CD4-positive, alpha-beta T cell treated with Interleukin-15 for 1 hour (primary cell): ENCODE data around the gene FADS6.
A peak's percentile ranks its signal among the peaks of the same experiment; 100 is the strongest.

Experiments used
- DNase-seq: peaks from one replicate; pipeline ENCODE4 v3.0.0-alpha.2; 2020

The FADS6 gene

DNA sequence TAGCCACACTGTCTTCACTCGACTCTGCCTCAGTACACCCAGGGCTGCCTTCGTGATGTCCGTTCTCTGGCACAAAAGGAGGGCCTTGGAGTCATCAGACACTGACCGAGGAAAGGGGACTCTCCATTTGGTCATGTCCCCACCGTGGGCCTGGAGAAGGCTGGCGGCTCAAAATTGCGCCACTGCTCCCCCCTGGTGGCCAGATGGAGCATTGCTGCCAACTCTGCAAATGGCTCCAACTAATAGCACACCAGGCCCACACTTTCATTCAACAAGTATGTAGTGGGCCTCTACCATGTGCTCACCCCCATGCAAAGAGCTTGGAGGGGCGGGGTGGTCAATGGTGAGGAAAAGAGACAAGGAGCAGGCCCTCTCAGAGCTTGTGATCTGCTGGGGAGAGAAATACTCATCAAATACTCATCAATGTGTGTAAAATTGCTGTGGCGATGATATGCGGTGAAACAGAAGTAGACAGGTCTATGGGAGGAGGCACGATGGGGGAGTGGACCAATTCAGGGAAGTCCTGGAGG is 28.5 kb downstream of the FADS6 start:
- DNase-seq, result peak; percentile 69

DNA sequence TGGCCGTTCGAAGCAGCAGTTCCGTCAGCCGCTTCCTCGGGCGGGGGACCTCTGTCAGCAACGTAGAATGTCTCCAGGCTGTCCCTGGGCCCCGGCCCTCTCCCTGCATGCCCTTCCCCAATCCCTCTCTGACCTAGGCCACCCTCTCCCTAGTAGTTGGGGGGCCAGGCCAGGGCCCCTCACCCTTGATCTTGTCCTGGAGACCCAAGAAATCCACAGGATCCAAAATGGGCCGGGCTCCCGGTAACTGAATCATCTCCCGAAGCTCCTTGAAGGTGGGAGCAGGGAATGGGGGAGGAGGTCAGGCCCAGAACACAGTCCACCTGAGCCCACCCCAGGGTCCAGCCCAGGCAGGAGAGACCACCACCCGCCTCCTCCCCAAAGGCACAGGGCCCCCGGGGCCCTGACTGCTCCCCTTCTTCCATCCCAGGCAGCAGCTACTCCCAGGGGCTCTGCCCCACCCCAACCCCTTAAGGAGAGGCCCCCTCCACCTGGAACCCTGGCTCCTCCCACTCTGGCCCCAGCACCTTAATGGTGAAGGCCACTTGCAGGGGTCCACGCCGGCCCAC is 29.1 kb downstream of the FADS6 start:
- no peak for DNase-seq

DNA sequence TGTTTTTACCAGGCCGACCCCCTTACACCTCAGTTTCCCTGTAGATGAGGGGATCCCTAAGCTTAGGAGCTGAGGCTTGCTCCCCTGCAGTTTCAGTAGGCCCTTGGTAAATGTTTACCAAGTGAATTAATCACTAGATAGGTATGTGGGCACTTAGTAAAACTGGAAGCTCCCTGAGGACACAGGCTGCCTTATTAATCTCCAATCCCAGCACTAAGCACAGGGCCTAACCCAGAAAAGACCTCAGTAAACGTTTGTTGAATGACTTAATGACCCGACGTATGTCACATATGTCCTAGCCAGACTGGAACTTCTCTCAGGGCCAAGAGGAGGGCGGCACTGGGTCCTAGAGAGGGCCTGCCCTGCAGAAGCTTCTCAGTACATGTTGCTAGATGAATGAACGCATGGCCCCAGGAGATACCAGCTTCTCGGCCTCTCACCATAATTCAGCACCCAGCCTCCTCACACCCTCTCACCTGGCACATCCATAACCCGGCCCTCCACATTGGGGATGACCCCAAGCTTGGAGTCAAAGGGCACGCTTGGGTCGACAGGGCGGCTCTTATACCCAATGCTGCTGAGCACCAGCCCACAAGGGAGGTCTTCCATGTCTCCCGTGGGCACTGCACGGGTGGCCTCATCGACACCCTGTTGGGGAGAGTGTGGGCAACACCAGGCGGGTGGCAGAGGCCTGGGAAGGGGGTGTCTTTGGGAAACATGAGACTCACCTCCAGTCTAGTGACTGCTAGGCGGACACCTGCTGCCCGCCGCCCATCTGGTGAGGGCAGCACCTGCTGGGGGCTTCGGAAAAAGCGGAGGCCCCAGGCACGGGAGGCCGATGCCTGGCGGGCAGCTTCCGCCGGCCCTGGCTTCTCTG is 29.8 kb downstream of the FADS6 start:
- no peak for DNase-seq

DNA sequence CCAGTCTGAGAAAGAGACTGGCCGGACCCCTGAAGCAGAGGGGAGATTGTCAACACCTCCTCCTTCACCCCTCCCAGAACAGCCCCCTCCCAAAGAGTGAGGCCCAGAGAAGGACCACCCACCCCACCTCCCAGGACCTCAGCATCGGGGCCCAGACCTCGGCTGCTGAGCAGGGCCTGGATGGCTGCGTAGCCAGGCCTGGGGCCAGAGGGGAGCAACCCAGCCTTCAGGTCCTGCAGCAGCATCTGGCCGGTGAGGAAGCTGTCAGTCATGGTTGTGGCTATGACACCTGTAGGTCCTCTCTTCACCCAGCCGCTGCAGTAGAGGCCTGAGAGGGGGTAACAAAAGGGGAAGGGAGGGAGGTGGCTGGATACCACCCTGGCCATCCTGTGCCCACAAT is 30.5 kb downstream of the FADS6 start:
- no peak for DNase-seq

DNA sequence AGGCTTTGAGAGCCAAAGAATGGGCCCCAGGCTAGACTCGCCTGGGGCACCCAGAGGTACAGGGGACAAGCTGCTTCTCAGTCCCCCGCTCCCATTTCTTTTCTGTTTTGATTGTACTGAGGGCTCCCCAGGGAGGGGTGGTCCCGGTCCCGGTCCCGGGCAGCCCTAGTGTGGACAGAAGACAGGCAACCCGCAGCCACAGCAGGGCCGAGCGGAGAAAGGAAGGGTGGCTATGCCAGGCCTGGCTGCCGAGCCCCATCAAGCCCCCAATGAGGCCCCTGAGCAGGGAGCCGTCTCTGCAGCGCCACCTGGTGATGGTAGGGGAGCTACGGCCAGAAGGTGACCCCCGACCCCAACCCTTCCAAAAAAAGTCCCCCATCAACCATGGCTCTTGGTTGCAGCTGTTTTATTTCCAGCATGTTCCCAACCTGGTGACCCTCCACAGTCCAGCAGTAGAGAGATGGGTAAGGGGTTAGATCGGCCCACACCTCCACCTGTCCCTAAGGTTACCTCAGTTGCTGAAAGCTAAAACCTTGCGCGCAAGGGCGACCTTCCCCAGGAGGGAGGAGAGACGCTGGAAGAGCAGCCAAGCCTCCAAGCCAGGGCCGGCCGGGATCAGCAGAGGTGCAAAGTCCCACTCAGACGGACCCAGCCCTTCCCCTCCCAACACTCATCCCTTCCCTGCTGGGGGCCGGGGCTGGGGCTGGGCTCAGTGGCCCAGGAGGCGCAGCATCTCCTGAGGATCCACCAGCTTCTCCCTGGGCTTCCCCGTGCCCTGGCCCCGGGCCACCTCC is 31.1 kb downstream of the FADS6 start:
- peak; percentile 74 for DNase-seq

DNA sequence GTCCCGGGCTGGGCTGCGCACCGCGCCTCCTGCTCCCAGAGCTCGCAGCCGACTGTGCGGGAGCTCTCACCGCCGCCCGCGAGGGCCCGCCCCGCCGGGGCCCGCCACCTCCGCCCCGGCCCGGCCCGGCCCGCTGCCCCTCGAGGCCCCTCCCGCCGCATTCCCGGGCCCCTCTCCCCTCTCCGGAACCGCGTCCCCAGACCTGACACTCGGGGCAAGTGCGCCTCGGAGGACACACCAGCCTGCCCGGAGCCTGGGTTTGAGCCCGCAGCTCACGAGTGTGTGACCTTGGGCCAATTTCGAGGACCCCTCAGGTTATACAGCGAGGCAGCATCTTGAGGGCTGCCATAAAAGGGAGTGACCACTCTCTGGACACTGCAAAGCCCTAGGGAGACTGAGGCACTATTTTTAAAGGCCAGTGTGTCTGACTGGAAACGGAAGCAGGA is 31.7 kb downstream of the FADS6 start:
- DNase-seq, result no peak

DNA sequence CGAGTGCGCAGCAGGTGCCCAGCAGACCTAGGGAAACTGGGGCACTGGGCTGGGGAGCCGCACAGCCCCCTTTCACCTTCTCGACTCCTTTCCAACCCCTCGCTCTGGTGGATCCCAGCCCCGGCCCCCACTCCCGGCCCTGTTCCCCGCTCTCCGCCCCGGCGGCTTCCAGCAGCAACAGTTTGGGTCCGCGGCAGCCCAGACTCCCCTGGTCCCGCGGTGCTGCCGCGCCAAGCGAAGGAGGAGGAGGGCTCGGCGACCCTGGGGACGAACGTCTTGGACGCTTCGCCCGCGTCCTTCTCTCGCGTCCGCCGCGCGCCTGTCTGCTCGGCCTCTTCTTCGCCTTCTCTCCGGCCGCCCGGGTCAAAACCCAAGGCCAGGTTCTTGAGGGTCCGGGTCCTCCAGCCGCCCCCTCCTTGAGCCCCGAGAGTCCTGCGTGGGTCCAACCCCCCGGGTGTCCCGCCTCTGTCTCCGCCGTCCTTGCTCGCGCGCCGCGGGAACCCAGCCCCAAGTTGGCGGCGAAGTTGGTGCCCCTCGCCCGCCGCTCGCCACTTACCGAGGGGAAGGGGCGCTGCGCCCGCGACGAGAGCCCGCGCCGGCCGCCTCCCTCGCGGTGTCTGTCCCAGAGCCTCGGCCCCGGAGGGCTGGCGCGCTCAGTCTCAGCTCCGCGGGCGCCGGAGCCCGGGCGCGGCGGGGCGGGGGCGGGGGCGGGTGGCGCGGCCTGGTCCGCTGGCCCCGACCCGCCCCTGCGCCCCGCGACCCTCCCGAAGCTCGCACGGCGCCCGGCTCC is 32.4 kb downstream of the FADS6 start:
- no peak for DNase-seq

DNA sequence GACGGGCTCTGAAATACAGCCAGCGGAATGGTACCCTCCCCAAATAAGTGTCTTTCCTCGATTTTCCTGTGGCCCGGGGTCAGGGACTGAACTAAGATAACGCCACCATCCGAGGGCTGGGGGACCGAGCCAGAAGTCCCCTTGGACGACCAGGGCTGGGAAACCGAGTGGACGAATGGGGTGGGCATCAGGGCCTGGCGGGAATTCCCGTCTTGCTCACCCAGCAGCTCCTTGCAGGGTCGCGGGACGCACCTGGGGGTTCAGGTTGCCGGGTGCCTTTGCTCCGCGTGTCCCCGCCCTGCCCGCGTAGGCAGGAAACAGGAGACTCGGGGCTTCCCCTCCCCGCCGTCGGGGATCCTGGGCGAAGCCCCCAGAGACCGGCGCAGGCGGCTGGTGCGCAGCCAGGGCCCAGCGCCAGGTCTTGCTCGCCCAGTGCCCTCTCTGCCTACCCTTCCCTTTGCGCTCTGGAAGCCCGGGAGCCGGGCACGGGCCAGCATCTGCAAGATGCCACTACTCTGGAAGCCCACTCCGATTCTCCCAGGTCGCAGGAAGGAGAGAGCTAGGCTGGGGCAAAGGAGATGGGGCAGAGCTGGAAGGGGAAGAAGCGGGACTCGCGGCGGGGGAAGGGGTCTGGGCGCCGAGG is 33.1 kb downstream of the FADS6 start:
- DNase-seq, result no peak

DNA sequence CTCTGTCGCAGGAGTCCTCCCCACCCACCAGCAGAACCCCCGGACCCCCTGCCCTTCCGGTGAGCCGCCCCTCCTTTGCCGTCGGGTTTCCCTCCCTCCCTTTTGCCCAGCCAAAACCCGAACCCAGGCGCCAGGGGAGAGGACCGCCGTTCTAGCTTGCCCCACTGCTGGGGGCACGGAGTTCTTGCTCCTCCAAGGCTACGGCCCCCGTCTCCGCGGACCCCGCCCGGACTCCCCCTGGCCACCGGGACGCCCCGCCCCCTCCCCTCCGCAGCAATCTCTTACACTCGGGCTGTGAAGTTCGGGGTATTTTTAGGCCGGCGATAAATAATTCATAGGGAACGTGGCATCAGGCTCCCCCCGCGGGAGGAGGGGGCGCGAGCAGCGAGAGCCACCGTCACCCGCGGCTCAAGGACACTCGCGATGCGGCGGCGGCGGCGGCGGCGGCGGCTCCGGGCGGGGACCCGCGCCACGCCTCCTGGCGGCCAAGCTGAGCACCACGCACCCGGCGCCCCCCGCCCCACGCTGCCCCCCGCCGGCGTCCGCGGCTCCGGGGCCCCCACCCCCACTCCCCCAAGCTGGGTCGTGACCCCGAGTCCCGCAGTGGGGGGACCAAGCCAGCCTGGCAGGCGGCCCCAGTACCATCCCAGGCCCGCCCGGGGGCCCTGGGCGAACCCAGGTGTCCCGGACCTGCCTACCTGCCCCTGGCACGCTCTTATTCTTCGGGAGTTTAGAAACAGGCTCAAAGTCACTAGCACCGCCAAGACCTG is 33.8 kb downstream of the FADS6 start, which contains the start of gene GRIN2C:
Gene GRIN2C, minus strand, starts transcription at position 427 of the 770 bp plus-strand sequence. CDS start 4,793 bp downstream, outside the sequence.
- no peak for DNase-seq

DNA sequence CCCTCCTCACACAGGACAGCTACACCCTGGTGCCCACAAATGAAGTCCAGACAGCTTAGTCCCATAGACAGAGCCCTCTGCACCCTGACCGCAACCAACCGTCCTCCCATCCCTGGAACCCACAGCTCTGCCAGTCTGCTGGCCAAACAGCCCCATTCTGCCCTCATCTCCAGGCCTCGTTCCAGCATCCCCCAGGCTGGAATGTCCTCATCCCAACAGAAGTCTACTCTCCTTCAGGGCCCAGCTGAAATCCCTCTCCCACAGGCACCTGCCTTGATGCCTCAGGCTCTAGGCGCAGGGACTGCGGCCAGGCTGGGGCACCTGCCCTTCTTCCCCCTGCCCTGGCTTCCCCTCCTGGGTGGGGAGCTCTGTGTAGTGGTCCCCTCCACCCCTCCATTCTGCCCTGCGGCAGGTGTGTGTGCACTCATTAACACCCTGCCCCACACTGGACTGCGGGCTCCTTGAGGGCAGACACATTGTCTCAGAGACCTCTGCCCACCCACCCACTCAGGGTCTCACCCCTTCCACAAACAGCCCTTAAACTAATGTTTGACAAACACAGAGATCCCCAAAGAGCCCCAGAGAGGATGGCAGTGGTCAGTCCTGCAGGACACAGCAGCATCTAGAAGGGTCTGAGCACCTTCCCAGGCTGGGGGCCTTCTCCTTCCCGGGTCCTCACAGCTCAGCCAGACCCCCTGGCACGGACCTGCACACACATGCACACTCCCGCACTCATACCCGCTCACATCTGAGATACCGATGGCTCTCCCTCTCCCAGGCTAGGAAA is 34.6 kb downstream of the FADS6 start:
- no peak for DNase-seq

DNA sequence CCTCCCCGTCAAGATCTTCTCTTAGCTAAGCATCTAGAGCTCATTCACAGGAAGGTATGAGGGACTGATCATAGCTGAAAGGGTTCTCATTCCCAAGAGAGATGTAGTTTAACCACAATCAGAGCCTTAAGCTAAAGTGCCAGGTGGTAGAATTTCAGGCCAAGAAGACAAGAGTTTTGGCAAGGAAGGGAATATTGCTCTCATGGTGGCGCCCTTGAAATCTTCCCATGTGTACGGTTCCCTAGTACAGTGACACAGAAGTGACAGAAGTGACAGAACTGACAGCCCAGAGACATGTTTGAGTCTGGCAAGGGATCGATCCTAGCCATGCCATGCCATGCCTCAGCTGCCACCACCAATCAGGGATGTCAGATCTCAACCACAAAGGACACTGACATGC is 36.2 kb downstream of the FADS6 start:
- no peak for DNase-seq

DNA sequence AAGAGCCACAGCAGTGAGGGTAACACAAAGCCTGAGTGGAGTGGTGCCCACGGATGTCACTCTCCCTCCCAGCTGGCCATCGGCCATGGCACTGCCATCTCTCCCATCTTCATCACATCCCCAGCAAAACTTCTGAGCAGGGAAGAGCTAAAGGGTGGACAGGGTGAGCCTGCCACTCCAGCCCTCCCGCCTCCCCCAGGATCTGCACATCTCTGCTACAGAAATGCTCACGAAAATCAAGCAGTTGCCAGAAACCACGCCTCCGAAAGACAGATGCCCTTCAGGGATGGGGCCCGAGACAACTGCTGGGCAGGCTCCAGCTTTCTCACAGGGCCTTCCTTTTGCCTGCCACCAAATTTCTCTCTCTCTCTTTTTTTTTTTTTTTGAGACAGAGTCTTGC is 37.3 kb downstream of the FADS6 start:
- no peak for DNase-seq

DNA sequence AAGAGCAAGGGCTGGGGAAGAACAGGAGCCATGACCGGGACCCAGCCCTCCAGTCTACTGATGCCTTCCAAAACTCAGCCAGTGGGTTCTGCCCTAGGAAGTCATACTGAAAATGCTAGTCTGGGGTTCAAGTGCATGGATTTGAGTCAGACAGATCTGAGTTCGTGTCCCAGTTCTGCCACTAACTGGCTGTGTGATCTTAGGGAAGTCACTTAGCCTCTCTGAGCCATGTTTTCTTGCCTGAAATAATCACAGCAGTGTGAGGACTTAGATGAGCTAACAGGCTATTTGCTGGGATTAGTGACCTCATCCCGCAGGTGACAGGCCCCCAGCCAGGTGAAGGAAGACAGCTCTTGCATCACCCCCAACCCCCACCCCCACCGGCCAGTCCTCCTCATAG is 38.1 kb downstream of the FADS6 start:
- DNase-seq, result no peak

DNA sequence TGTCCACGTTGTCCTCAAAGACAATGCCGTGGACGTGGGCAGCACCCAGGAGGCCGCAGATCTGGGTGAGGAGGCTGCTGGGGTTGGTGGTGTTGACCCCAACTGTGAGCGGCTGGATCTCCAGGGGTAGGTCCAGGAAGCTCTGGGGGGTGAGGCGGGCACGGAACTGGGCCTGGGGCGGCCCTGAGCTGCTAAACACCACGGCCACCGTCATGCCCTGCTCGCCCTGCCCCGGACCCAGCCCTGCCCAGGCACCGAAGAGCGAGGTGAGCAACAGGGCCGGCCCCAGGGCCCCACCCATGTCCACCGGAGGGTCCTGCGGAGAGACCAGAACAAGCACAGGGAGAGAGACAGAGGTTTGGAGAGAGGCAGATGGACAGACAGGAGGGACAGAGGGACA is 38.6 kb downstream of the FADS6 start:
- DNase-seq, result no peak

DNA sequence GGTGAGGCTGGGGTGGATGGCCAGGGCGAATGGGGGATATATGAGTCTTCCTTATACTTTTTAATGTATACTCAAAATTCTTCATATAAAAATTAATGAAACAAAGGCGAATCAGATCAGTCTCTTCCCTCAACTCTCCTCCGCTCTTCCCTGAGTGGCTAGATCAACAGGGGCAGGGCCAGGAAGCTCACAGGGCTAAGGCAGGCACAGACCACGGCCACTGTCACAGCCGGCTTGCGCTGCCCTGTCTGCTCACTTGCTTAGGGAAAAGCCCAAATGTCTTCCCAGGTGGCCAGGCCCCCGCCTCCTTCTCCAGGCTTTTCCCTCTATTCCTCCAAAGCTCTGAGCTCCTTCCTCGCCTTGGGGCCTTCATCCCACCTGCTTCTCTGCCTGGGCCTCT is 39.8 kb downstream of the FADS6 start:
- DNase-seq, result no peak

DNA sequence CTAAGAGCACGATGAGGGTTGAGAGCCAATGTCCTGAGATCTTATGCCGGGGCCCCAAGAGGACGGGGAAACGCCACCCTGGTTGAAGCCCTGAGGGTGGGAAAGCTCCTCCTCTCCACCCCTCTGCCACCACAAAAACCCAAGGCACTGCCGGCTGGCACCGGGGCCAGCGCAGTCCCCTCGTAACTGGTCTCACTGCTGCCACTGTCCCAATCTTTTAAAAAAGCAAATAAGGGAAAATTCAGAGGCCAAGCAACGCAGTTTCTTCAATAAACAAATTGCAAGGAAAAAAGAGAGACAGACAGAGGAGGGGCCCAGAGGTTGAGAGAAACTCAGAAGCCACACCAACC is 40.4 kb downstream of the FADS6 start:
- DNase-seq, result no peak

DNA sequence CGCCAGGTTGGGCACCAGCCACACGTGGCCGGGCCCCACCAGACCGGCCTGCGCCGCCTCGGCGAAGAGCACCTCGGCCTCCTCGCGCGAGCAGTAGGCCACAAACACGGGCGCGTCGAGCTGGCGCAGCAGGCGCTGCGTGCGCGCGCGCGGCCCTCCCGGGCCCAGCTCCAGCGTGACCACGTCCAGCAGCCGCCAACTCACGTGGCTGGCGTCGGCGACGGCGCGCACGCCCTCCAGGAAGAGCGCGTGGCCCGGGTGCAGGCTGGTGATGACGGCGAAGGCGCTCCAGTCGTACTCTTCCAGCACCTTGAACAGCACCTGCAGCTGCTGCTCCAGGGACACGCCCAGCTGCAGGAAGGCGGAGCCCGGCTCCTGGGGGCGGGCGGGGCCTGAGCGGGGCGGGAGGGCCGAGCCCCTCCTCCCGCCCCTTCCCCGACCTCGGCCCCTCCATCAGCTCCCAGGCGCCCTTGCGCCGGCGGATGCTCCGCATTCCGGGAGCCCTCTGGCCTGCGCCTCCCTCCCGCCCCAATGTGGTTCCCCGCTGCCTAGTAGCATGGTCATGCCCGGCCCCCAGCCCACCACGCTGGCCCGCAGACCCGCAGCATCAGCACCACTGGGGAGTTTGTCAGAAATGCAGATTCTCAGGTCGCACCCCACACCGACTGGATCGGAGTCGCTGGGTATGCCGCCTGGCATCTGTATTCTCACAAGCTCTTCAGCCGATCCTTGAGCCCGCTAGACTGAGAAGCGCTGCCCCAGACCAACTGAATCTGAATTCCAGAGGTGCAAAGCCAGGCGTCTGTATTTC is 41.0 kb downstream of the FADS6 start:
- DNase-seq, result peak; percentile 68

DNA sequence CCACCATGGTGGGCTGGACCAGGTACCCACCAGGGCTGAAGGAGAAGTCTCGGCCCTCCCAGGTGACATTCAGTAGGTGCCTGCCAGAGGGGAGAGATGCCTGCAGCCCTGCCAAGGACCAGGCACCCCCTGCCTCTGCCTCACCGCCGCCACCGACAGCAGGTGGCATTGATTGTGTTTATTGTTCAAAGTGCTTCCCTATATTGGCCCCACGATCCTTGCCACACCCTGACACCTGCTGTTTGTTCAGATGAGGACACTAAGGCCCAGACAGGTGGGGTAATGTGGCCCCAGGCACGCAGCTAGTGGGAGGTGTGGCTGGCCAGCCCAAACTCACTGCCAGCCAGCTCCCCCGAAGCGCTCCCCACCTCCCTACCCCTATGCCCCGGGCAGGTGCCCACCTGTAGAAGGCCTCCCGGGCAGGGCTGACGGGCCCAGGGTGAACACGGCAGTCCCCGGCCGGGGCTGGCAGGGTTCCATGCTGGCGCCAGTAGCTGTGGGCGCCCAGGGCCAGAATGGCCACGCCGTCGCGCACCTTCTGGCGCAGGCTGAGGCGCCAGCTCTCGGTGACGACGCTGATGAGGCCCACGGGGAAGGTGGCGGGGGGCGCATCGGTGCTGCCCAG is 41.7 kb downstream of the FADS6 start:
- no peak for DNase-seq

DNA sequence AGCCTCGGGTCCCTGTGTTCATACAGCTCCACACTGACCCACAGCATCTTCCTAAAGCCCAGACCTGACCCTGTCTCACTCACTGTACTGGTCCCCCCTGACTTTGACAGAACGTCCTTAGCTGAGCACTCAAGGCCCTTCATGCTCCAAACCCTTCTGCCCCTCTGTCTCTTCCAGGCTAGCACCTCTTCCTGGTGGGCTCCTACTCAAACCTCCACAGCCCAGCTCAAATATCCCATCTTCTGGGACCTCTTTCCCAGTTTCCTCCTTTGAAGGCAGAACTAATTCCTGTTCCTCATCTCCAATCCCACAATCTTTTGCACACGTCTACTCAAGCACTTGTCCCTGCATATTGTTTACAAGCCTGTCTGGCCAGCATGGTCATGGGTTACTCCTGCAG is 42.5 kb downstream of the FADS6 start:
- DNase-seq, result no peak
